IMR-90 (cell line): Measurements from ENCODE around the gene ADAP2. TPM values are rescaled to one million over a fixed set of nuclear protein-coding genes. Genes with fewer than 3 reads are reported as not detected.

Experiments used
- ATAC-seq: fragments of 200-7000 bp; cut with Tn5 transposase; 2 replicates; pipeline ENCODE4 v1.9.1; 2020; ENCODE audit warnings: low read depth, mild to moderate bottlenecking, moderate library complexity
- BruUV-seq: library from RNA; stranded (reverse); fragments of 400-500 nt; replicated peaks from 2 replicates; lab custom pipeline; 2021; lab: Mats Ljungman, UMichigan
- CTCF ChIA-PET: fragments of 300-600 bp; formaldehyde crosslinking; extraction: SDS; loops from one replicate; lab custom pipeline; 2021; ENCODE audit warnings: antibody characterized with exemption; lab: Yijun Ruan, JAX
- POLR2A ChIA-PET: fragments of 300-600 bp; sonication (Branson Sonifier 250); formaldehyde crosslinking; loops from one replicate; lab custom pipeline; 2022; ENCODE audit warnings: antibody characterized with exemption; ENCODE audit not compliant: unreplicated experiment; lab: Charles Lee
- DNase-seq: peaks from one replicate; pipeline ENCODE4 v3.0.0; 2013
- H2AFZ ChIP-seq: replicated peaks from 2 replicates; pipeline ENCODE3; 2013; ENCODE audit warnings: low read length, mild to moderate bottlenecking; ENCODE audit not compliant: poor library complexity
- H2AK5ac ChIP-seq: 2 replicates; pipeline ENCODE4 v1.6.1; 2013; ENCODE audit warnings: low read depth, low read length, inconsistent platforms
- H2AK9ac ChIP-seq: replicated peaks from 2 replicates; pipeline ENCODE3; 2013; ENCODE audit warnings: mild to moderate bottlenecking, low read depth, low read length, moderate library complexity; ENCODE audit not compliant: poor library complexity
- H2BK120ac ChIP-seq: 2 replicates; pipeline ENCODE4 v1.6.1; 2013; ENCODE audit warnings: low read depth, low read length, inconsistent platforms
- H2BK15ac ChIP-seq: 3 replicates; pipeline ENCODE4 v1.6.1; 2013; ENCODE audit warnings: low read depth, low read length, inconsistent platforms
- H2BK20ac ChIP-seq: 2 replicates; pipeline ENCODE4 v1.6.1; 2013; ENCODE audit warnings: low read depth, mild to moderate bottlenecking, inconsistent platforms, low read length, moderate library complexity
- H2BK5ac ChIP-seq: 2 replicates; pipeline ENCODE4 v1.6.1; 2013; ENCODE audit warnings: mild to moderate bottlenecking, low read depth, low read length, inconsistent platforms; ENCODE audit not compliant: poor library complexity, severe bottlenecking
- H3K14ac ChIP-seq: replicated peaks from 2 replicates; pipeline ENCODE4 v1.6.1; 2013; ENCODE audit warnings: low read depth, low read length, inconsistent platforms
- H3K18ac ChIP-seq: 2 replicates; pipeline ENCODE4 v1.6.1; 2013; ENCODE audit warnings: low read depth, low read length, control low read depth
- H3K23ac ChIP-seq: 2 replicates; pipeline ENCODE4 v1.6.1; 2013; ENCODE audit warnings: low read depth, low read length, inconsistent platforms
- H3K27ac ChIP-seq: 2 replicates; pipeline ENCODE4 v1.5.1; 2013; ENCODE audit warnings: mild to moderate bottlenecking, control low read depth, low read length; ENCODE audit not compliant: insufficient read depth
- H3K27me3 ChIP-seq: 2 replicates; pipeline ENCODE4 v1.6.1; 2013; ENCODE audit warnings: low read length; ENCODE audit not compliant: control insufficient read depth, insufficient read depth
- H3K36me3 ChIP-seq: 2 replicates; pipeline ENCODE4 v1.6.1; 2013; ENCODE audit warnings: low read length, mixed read lengths; ENCODE audit not compliant: control insufficient read depth, insufficient read depth
- H3K4ac ChIP-seq: 2 replicates; pipeline ENCODE4 v1.6.1; 2013; ENCODE audit warnings: low read depth, low read length, inconsistent platforms
- H3K4me1 ChIP-seq: 2 replicates; pipeline ENCODE4 v1.6.1; 2013; ENCODE audit warnings: low read length, mixed read lengths; ENCODE audit not compliant: control insufficient read depth, insufficient read depth
- H3K4me2 ChIP-seq: 2 replicates; pipeline ENCODE4 v1.6.1; 2013; ENCODE audit warnings: low read depth, mild to moderate bottlenecking, control low read depth, low read length, moderate library complexity
- H3K4me3 ChIP-seq: 2 replicates; pipeline ENCODE4 v1.5.1; 2013; ENCODE audit warnings: low read depth, mild to moderate bottlenecking, control low read depth, low read length, moderate library complexity; ENCODE audit not compliant: insufficient read depth
- H3K56ac ChIP-seq: 2 replicates; pipeline ENCODE4 v1.6.1; 2013; ENCODE audit warnings: low read length, inconsistent platforms; ENCODE audit not compliant: insufficient read depth; ENCODE audit errors: extremely low read depth
- H3K79me1 ChIP-seq, 2 experiments: 2 replicates each; pipeline ENCODE4 v1.6.1; 2013; ENCODE audit warnings: low read length in 2 of 2, inconsistent platforms in 1 of 2, low read depth in 1 of 2
- H3K9ac ChIP-seq: 2 replicates; pipeline ENCODE4 v1.6.1; 2013; ENCODE audit warnings: low read depth, low read length, control low read depth
- H3K9me1 ChIP-seq: 2 replicates; pipeline ENCODE4 v1.6.1; 2013; ENCODE audit warnings: low read length, inconsistent platforms; ENCODE audit not compliant: insufficient read depth
- H3K9me3 ChIP-seq: 2 replicates; pipeline ENCODE4 v1.6.1; 2013; ENCODE audit warnings: low read length; ENCODE audit not compliant: control insufficient read depth, insufficient read depth
- H4K20me1 ChIP-seq: 2 replicates; pipeline ENCODE4 v1.6.1; 2013; ENCODE audit warnings: low read length, inconsistent platforms; ENCODE audit not compliant: insufficient read depth
- H4K5ac ChIP-seq: 2 replicates; pipeline ENCODE4 v1.6.1; 2013; ENCODE audit warnings: mild to moderate bottlenecking, low read depth, low read length, control low read depth
- H4K8ac ChIP-seq, 2 experiments: 2 replicates each; pipeline ENCODE4 v1.6.1; 2013; ENCODE audit warnings: low read depth in 2 of 2, low read length in 2 of 2, control low read depth in 1 of 2, inconsistent platforms in 1 of 2
- H4K91ac ChIP-seq: 2 replicates; pipeline ENCODE4 v1.6.1; 2013; ENCODE audit warnings: low read depth, low read length, inconsistent platforms; ENCODE audit not compliant: insufficient read depth
- FOS ChIP-seq: fragments of 150-350 bp; IDR thresholded peaks from 2 replicates; pipeline ENCODE4 v1.6.1; 2016; ENCODE audit warnings: low read depth, low read length
- MXI1 ChIP-seq: IDR thresholded peaks from 2 replicates; pipeline ENCODE4 v1.6.1; 2012; ENCODE audit warnings: low read depth, mild to moderate bottlenecking, low read length, moderate library complexity, borderline replicate concordance
- WGBS, 2 experiments: methylation state at CpG; one replicate each; pipeline versions ENCODE4 v1.1.5 to v1.1.7; 2013; ENCODE audit warnings: missing lambda C conversion rate in 2 of 2; ENCODE audit not compliant: insufficient read length in 1 of 2; ENCODE audit errors: extremely low coverage in 2 of 2; 5-methylcytosine and 5-hydroxymethylcytosine counted together
- dilution Hi-C: fragments of 300-500 bp; cut with HindIII; formaldehyde crosslinking; loops from one replicate; pipeline ENCODE4 v1.14.3; 2018; ENCODE audit warnings: low sequenced_read_pairs; ENCODE audit not compliant: unreplicated experiment
- in situ Hi-C: fragments of 300-500 bp; cut with MboI; formaldehyde crosslinking; loops from 3 replicates; pipeline ENCODE4 v1.14.3; 2019; ENCODE audit warnings: low sequenced_read_pairs, inconsistent platforms, mixed read lengths
- intact Hi-C: fragments of 100-400 bp; cut with micrococcal nuclease; formaldehyde crosslinking; loops from 2 replicates; pipeline ENCODE4 v1.10.0; 2022
- polyA plus RNA-seq, 3 experiments: library from polyadenylated mRNA; depleted of rRNA; stranded (reverse); fragments of >200 nt; gene quantifications; 2 replicates each; pipeline ENCODE4 v1.2.3, GENCODE V29; 2012; ENCODE audit warnings: low replicate concordance in 1 of 3
- total RNA-seq: library from RNA; depleted of rRNA; stranded (reverse); fragments of >200 nt; gene quantifications from 2 replicates; pipeline ENCODE4 v1.2.3, GENCODE V29; 2012

Gene ADAP2
- total and polyA plus RNA-seq, 2 of the 4 experiments (the other 2 are of a cell fraction), result 0.90 to 1.2 TPM

DNA sequence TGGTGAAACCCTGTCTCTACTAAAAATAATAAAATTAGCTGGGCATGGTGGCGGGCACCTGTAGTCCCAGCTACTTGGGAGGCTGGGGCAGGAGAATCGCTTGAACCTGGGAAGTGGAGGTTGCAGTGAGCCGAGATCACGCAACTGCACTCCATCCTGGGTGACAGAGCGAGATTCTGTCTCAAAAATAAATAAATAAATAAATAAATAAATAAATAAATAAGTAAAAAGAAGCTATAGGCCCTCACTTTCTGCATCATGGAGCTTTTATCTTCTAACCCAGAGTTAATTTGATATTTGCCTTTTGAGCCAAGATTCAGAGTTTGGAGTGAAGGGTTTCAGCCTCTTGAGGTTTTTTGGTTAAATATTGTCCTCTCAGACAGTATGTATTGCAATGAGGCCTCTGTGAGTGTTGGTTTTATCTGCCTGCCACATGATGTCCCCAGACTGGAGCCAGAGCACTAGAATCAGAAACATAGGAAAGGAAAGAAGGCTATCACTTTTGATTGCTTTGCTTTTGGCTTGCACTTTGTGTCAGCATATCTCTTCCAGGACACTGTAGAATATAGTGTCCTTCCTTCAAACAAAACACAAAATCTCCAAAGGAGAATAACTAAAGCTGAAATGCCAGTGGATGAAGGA lies 81.6 kb downstream of the ADAP2 start:
- H2BK20ac ChIP-seq, result no peak overlapping the region
- no peaks in the 10 kb centered on the region for H3K4me1 ChIP-seq
- H3K23ac ChIP-seq, result no peak overlapping the region
- H2AFZ ChIP-seq, result no peak overlapping the region
- no peak overlapping the region for H3K27ac ChIP-seq
- no peak overlapping the region for H4K5ac ChIP-seq
- no peak overlapping the region for H3K4me2 ChIP-seq
- H3K79me1 ChIP-seq, result no peaks in the 10 kb centered on the region; a peak in 1 of 4 replicates
- no peaks in the 10 kb centered on the region for H4K20me1 ChIP-seq
- POLR2A ChIA-PET, result no interaction called here
- no peaks in the 10 kb centered on the region for H3K27me3 ChIP-seq
- in situ Hi-C loops, result no loop called here
- no peak overlapping the region for H3K9ac ChIP-seq
- dilution Hi-C loops, result no loop called here
- intact Hi-C loops, result no loop called here
- H2AK9ac ChIP-seq, result no peak overlapping the region
- peaks cover 8% of the 10 kb centered on the region for H3K36me3 ChIP-seq
- no peak overlapping the region for H2BK120ac ChIP-seq
- H2BK5ac ChIP-seq, result no peak overlapping the region
- H3K14ac ChIP-seq, result no peak overlapping the region
- H3K9me1 ChIP-seq, result peaks cover 3% of the 10 kb centered on the region; the same call in 1 of the 2 replicates
- no peak overlapping the region for H3K18ac ChIP-seq
- H3K4me3 ChIP-seq, result no peak overlapping the region
- no CpG with 5 or more reads among the region's 5 CpGs for WGBS, 2 experiments
- no TSS peak for BruUV-seq
- H2AK5ac ChIP-seq, result no peak overlapping the region
- CTCF ChIA-PET, result no interaction called here
- no peak overlapping the region for H2BK15ac ChIP-seq
- DNase-seq, result no peak
- no peak for TF ChIP-seq MXI1
- no peak for TF ChIP-seq FOS
- H3K56ac ChIP-seq, result no peak overlapping the region
- no peaks in the 10 kb centered on the region for H3K9me3 ChIP-seq
- H4K8ac ChIP-seq, result no peak overlapping the region
- H3K4ac ChIP-seq, result no peak overlapping the region
- H4K91ac ChIP-seq, result no peak overlapping the region
- ATAC-seq, result no peak
